Panc1 (cell line): ENCODE measurements around the gene GDPD2. TPM values are rescaled to one million over a fixed set of nuclear protein-coding genes. Genes with fewer than 3 reads are reported as not detected.

Source experiments
- ATAC-seq: fragments of 200-7000 bp; cut with Tn5 transposase; 2 replicates; pipeline ENCODE4 v1.9.1; 2020; ENCODE audit warnings: mild to moderate bottlenecking, moderate library complexity
- BruUV-seq: library from RNA; stranded (reverse); fragments of 400-500 nt; replicated peaks from 2 replicates; lab custom pipeline; 2021; lab: Mats Ljungman, UMichigan
- CTCF ChIA-PET: fragments of 300-600 bp; sonication (Branson Sonifier 250); formaldehyde crosslinking; loops from one replicate; lab custom pipeline; 2022; ENCODE audit warnings: antibody characterized with exemption; lab: Charles Lee
- POLR2A ChIA-PET: fragments of 300-600 bp; sonication (Branson Sonifier 250); formaldehyde crosslinking; loops from one replicate; lab custom pipeline; 2022; ENCODE audit warnings: antibody characterized with exemption; lab: Charles Lee
- DNase-seq: peaks from one replicate; pipeline ENCODE4 v3.0.0-alpha.2; 2010; ENCODE audit warnings: low read depth, low spot score
- H3K27ac ChIP-seq: 2 replicates; pipeline ENCODE4 v1.5.1; 2011; ENCODE audit warnings: mild to moderate bottlenecking, low read length, inconsistent platforms
- H3K27me3 ChIP-seq: fragments of 200-500 bp; sonication (Bioruptor generic); 2 replicates; pipeline ENCODE4 v1.6.0; 2014; ENCODE audit warnings: low read length, inconsistent platforms; ENCODE audit not compliant: control insufficient read depth, insufficient read depth
- H3K36me3 ChIP-seq: fragments of 200-500 bp; sonication (Bioruptor generic); 2 replicates; pipeline ENCODE4 v1.5.1; 2014; ENCODE audit warnings: inconsistent platforms, mild to moderate bottlenecking, low read length, moderate library complexity; ENCODE audit not compliant: control insufficient read depth, insufficient read depth
- H3K4me1 ChIP-seq: 2 replicates; pipeline ENCODE4 v1.5.1; 2011; ENCODE audit warnings: inconsistent platforms, mild to moderate bottlenecking, low read length, moderate library complexity; ENCODE audit not compliant: control insufficient read depth, insufficient read depth
- H3K4me3 ChIP-seq, 2 experiments: 2 replicates each; pipeline ENCODE4 v1.5.1; 2011 to 2012; ENCODE audit warnings: low read depth in 2 of 2, low read length in 2 of 2, mild to moderate bottlenecking in 2 of 2, inconsistent platforms in 1 of 2, moderate library complexity in 1 of 2
- H3K9me3 ChIP-seq: fragments of 200-500 bp; sonication (Bioruptor generic); 2 replicates; pipeline ENCODE4 v1.5.1; 2014; ENCODE audit warnings: low read depth, mild to moderate bottlenecking, inconsistent platforms, low read length, moderate library complexity; ENCODE audit not compliant: control insufficient read depth, insufficient read depth
- POLR2AphosphoS5 ChIP-seq: IDR thresholded peaks from 2 replicates; pipeline ENCODE4 v1.6.1; 2012; ENCODE audit warnings: mild to moderate bottlenecking, low read depth, low read length, moderate library complexity
- SIN3A ChIP-seq: IDR thresholded peaks from 2 replicates; pipeline ENCODE4 v1.6.1; 2012; ENCODE audit warnings: low read depth, mild to moderate bottlenecking, low read length, moderate library complexity, borderline replicate concordance; ENCODE audit not compliant: insufficient read depth
- TCF7L2 ChIP-seq: IDR thresholded peaks from 2 replicates; pipeline ENCODE4 v1.6.1; 2011; ENCODE audit warnings: mild to moderate bottlenecking, low read depth, low read length, inconsistent platforms
- in situ Hi-C: cut with HindIII; loops from 2 replicates; pipeline ENCODE4 v1.10.0; 2016; ENCODE audit warnings: low sequenced_read_pairs, low pct_unique_long_range_greater_than_20kb
- intact Hi-C: fragments of 100-400 bp; cut with micrococcal nuclease; formaldehyde crosslinking; loops from one replicate; pipeline ENCODE4 v1.10.0; 2022; ENCODE audit not compliant: unreplicated experiment
- total RNA-seq: library from RNA; stranded (reverse); gene quantifications from one replicate; pipeline ENCODE4 v1.2.1, GENCODE V29; 2021; ENCODE audit not compliant: unreplicated experiment
- TF ChIP-seq, protein P1 (sequence below): fragments of 450-650 bp; IDR thresholded peaks from 2 replicates; pipeline ENCODE4 v1.5.1; 2017; ENCODE audit warnings: mild to moderate bottlenecking
- TF ChIP-seq, protein P2 (sequence below), 2 experiments: IDR thresholded peaks; 2 replicates each; pipeline ENCODE4 v1.6.1; 2011 to 2012; ENCODE audit warnings: low read depth in 2 of 2, control low read depth in 1 of 2, low read length in 1 of 2, mild to moderate bottlenecking in 1 of 2, moderate library complexity in 1 of 2; ENCODE audit not compliant: insufficient read depth in 1 of 2

Gene GDPD2
- total RNA-seq, 1 experiment from 2014 or later = 0.33 TPM

DNA sequence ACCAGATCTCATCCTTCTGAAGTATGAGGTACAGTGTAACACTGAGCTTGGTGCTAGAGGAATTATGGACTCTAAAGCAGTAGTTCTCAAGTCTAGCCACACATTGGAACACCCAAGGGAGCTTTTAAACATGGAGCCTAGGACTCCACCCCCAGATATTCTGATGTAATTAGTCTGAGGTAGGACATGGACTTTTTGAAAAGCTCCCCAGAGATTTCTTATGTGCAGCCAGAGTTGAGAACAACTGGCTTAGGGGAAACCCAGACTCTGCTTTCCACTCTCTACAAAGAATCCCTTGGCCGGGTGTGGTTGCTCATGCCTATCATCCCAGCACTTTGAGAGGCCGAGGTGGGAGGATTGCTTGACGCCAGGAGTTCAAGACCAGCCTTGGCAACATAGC is 11.6 kb upstream of the GDPD2 start:
- CTCF ChIA-PET = no interaction called here
- no peaks in the 10 kb centered on the region for H3K9me3 ChIP-seq
- H3K4me1 ChIP-seq = no peaks in the 10 kb centered on the region
- ATAC-seq (no peak), DNase-seq (no peak)
- POLR2A ChIA-PET = no interaction called here
- intact Hi-C loops (no loop called here), in situ Hi-C loops (no loop called here)
- H3K4me3 ChIP-seq = no peak overlapping the region
- TF ChIP-seq, protein P1, sequence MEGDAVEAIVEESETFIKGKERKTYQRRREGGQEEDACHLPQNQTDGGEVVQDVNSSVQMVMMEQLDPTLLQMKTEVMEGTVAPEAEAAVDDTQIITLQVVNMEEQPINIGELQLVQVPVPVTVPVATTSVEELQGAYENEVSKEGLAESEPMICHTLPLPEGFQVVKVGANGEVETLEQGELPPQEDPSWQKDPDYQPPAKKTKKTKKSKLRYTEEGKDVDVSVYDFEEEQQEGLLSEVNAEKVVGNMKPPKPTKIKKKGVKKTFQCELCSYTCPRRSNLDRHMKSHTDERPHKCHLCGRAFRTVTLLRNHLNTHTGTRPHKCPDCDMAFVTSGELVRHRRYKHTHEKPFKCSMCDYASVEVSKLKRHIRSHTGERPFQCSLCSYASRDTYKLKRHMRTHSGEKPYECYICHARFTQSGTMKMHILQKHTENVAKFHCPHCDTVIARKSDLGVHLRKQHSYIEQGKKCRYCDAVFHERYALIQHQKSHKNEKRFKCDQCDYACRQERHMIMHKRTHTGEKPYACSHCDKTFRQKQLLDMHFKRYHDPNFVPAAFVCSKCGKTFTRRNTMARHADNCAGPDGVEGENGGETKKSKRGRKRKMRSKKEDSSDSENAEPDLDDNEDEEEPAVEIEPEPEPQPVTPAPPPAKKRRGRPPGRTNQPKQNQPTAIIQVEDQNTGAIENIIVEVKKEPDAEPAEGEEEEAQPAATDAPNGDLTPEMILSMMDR = no peak
- TF ChIP-seq, protein P2, sequence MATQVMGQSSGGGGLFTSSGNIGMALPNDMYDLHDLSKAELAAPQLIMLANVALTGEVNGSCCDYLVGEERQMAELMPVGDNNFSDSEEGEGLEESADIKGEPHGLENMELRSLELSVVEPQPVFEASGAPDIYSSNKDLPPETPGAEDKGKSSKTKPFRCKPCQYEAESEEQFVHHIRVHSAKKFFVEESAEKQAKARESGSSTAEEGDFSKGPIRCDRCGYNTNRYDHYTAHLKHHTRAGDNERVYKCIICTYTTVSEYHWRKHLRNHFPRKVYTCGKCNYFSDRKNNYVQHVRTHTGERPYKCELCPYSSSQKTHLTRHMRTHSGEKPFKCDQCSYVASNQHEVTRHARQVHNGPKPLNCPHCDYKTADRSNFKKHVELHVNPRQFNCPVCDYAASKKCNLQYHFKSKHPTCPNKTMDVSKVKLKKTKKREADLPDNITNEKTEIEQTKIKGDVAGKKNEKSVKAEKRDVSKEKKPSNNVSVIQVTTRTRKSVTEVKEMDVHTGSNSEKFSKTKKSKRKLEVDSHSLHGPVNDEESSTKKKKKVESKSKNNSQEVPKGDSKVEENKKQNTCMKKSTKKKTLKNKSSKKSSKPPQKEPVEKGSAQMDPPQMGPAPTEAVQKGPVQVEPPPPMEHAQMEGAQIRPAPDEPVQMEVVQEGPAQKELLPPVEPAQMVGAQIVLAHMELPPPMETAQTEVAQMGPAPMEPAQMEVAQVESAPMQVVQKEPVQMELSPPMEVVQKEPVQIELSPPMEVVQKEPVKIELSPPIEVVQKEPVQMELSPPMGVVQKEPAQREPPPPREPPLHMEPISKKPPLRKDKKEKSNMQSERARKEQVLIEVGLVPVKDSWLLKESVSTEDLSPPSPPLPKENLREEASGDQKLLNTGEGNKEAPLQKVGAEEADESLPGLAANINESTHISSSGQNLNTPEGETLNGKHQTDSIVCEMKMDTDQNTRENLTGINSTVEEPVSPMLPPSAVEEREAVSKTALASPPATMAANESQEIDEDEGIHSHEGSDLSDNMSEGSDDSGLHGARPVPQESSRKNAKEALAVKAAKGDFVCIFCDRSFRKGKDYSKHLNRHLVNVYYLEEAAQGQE (IDR thresholded peaks at IDR 0.05; ENCODE audit: insufficient read depth in 1 of 2, low read depth in 2 of 2, low read length in 1 of 2) = no peak
- TF ChIP-seq TCF7L2 (no peak), SIN3A (no peak), POLR2AphosphoS5 (no peak)
- H3K36me3 ChIP-seq = no peaks in the 10 kb centered on the region; the same call in 1 of the 2 replicates
- no peak overlapping the region for H3K27ac ChIP-seq
- H3K27me3 ChIP-seq = no peaks in the 10 kb centered on the region
- BruUV-seq = no TSS peak

DNA sequence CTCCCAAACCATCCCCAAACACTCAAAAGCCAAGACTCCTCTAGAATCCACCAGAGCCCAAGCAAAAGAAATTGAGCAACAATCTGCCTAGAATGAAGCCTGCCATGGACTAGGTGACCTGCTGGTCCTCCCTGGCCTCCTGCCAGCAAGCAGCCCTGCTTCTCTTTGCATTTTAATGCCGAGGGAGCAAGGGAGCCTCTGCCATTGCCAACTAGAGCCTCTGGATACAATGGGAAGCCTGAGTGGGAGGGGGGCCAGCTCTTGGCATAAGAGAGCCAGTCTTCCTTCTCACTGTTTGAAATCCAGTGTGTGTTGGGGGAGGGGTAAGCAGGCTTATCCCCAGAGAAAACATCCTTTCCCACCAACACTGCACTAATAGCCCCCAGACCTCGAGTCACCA is 1.5 kb upstream of the GDPD2 start:
- no peak for ATAC-seq
- BruUV-seq = no TSS peak

More for the DNA sequence above, 1.5 kb upstream of the GDPD2 start:
- no peaks in the 10 kb centered on the region; the same call in 1 of the 2 replicates for H3K36me3 ChIP-seq
- TF ChIP-seq TCF7L2 (no peak), POLR2AphosphoS5 (no peak), SIN3A (no peak)
- TF ChIP-seq, protein P1 = no peak
- TF ChIP-seq, protein P2 (IDR thresholded peaks at IDR 0.05; ENCODE audit: insufficient read depth in 1 of 2, low read depth in 2 of 2, low read length in 1 of 2) = no peak
- intact Hi-C loops (no loop called here), in situ Hi-C loops (no loop called here)
- H3K4me3 ChIP-seq = no peak overlapping the region
- POLR2A ChIA-PET = interaction anchor here (0.7 kb wide), 1 partner anchor 155 kb away, joined by 5 read pairs; no protein-coding TSS in a partner anchor
- H3K4me1 ChIP-seq = no peaks in the 10 kb centered on the region
- no peaks in the 10 kb centered on the region for H3K9me3 ChIP-seq
- CTCF ChIA-PET = no interaction called here
- no peaks in the 10 kb centered on the region for H3K27me3 ChIP-seq
- no peak for DNase-seq
- no peak overlapping the region for H3K27ac ChIP-seq
